Activated CD4-positive, alpha-beta T cell treated with anti-CD3 and anti-CD28 coated beads for 24 hours (primary cell): ENCODE data around the gene SASH3.
A peak's percentile ranks its signal among the peaks of the same experiment; 100 is the strongest.

Source experiments
- DNase-seq, 2 donors: peaks; one replicate each; pipeline ENCODE4 v3.0.0-alpha.2; 2020; ENCODE audit warnings: low read depth in 2 of 2

SASH3 gene

DNA sequence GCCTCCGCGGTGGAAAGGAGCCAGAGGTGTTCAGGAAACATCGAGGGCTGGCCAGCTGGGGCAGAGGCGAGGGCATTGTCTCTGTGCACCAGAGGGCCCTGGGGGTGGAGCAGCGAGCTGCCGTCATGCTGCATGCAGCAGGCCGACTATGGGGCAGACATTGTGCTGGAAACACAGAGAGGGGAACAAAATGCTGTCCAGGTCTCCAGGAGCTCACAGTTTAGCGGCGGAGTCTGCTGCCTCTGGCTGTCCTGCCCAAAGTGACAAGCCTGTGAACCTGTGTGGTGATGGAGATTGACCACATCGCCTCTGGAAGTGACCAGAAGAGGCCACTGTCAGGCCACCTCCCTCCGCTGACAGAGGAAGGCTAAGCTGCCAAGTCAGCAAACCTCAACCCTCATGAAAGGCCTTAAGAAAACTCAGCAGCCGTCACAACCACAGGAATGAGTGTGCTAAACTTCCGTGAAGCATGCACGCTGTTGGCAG lies 20.1 kb upstream of the SASH3 start:
- no peak for DNase-seq

DNA sequence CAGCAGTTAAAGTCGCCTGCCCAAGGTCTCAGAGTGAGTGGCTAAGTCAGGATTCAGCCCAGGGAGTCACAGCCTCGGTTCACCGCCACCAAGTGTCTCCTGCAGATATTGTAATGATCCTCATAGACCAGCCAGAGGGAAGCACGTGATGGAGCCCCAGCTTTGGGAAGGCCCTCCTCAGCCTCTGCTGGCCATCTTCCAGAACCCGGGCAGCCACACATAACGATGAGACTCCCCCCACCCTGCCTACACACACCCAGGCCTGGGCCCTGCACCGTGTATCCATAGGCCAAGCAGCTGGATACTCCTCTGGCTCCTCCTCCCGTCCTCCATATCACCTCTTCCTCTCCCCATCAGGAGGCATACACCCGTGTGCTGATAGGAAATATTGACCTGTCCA lies 19.6 kb upstream of the SASH3 start:
- DNase-seq, result no peak

DNA sequence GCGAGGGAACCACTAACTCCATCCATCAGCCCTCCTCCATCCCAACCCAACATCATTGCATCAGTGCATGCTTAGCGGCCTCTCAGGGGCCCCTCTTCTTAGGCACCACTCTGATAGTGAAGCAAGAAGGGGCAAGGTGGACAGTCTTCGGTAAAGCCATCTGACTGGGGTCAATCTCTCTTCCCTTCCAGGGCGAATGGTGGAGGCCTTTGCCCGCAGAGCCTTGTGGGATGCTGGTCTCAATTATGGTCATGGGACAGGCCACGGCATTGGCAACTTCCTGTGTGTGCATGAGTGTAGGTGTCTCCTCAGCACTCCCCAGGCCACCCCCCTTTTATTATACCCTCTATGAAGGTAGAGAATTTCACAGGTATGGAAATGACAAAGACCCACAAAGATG lies 18.8 kb upstream of the SASH3 start:
- no peak for DNase-seq

DNA sequence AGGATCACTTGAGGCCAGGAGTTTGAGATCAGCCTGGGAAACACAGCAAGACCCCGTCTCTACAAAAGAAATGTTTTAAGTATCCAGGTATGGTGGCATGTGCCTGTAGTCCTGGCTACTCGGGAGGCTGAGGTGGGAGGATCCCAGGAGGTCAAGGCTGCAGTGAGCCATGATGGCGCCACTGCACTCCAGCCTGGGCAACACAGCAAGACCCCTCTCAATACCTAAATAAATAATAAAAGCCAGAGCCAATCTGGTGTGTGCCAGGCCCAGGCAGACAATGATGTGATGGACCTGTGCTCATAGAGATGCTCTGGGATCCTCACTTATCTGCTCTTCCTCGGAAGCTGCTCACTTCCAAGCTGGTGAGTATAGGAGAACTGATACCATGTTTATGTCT lies 18.2 kb upstream of the SASH3 start:
- DNase-seq, result no peak

DNA sequence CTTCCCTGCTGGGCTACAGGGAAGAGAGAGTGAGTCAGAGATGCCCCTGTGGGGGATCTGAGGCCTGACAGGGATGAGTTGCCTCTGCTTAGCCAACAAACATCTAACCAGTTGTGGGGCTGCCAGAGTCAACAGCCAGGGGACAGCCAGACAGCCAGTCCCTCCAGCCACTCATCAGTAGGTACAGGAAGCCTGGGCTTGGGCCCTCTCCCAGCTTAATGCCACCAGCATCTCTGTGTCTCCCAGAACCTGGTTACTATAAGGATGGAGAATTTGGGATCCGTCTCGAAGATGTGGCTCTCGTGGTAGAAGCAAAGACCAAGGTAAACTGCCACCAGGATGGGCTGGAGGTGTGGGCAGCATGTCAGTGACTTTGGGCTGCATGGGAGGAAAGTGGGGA lies 17.3 kb upstream of the SASH3 start:
- no peak for DNase-seq

DNA sequence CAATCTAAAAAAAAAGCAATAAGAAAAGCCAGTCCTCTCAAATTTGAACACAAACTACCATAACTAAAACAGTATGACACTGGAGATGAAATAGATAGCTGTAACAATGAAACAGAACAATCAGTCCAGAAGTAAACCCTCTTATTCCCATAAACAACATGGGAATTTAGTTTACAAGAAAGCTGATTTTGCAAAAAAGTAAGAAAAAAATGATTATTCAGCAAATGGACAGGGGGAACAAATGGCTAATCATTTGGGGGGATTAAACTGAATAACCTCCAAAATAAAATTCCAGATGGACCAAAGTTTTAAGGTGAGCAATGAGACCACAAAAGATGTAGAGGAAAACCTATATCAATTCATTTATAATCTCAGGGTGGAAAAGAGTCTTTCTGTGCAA lies 16.1 kb upstream of the SASH3 start:
- no peak for DNase-seq

DNA sequence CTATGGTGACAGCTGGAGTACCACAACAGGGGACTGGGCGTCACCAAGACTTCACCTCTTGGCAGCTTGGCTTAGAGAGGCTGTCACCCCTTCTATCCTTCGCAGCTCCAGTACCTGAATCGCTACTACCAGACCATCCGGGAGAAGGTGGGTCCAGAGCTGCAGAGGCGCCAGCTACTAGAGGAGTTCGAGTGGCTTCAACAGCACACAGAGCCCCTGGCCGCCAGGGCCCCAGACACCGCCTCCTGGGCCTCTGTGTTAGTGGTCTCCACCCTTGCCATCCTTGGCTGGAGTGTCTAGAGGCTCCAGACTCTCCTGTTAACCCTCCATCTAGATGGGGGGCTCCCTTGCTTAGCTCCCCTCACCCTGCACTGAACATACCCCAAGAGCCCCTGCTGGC lies 11.6 kb upstream of the SASH3 start:
- no peak for DNase-seq

DNA sequence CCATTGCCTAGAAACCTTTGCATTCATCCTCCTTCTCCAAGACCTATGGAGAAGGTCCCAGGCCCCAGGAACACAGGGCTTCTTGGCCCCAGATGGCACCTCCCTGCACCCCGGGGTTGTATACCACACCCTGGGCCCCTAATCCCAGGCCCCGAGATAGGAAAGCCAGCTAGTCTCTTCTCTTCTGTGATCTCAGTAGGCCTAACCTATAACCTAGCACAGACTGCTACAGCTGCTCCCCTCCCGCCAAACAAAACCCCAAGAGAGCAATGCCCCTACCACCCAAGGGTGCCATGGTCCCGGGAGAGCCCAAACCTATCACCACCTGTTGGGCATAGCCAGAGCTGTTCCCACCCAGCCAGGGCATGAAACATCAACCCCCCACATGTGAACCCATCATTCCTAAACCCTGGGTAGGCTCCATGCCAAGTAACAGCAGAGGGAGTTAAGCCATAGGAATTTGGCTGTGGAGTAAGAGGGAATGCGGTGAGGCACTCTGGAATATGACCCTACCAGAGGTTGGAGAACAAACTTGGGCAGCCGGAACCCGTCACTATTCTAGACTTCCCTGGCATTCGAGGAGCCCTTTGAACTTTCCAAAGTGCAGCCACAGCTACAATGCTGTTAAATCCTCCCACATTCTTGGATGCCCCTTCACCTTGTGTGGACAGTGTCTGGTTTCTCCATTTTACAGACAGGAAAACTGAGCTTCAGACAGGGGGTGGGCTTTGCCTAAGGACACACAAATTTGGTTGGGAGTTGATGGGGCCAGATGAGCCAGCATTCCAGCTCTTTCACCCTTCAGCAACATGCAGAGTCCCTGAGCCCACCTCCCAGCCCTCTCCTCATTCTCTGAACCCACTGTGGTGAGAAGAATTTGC lies 10.9 kb upstream of the SASH3 start:
- DNase-seq, result no peak

DNA sequence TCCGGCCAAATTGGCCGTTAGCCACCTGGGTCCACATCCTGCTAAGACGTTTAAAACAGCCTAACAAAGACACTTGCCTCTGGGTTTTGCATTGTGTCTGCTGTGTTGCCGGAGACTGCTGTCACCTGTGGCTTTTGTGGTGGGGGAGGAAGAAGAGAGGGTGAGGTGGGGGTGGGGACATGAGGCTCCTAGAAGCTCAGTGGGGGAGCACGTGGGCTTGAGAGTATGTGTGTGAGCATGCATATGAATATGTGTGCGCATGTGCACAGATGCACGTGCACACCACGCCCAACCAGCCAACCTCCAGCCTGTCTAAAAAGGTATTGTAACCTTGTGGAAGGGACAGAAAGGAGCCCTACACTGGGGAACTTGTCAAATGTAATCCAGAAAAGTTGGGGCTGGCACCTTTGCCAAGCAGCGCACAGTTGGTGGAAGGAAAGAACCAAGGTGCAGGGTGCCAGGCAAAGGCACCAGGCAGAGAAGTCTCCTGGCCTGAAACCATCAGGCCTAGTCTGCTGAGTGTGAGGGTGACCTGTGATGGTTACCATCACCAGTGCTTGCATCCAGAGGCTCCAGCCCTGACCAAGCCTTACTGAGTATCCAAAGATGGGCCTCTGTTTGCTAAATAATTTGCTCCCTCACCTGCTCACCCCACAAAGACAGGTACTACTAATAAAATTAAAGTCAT lies 10.1 kb upstream of the SASH3 start:
- peak in 1 of 2 donors; percentile 38 for DNase-seq

DNA sequence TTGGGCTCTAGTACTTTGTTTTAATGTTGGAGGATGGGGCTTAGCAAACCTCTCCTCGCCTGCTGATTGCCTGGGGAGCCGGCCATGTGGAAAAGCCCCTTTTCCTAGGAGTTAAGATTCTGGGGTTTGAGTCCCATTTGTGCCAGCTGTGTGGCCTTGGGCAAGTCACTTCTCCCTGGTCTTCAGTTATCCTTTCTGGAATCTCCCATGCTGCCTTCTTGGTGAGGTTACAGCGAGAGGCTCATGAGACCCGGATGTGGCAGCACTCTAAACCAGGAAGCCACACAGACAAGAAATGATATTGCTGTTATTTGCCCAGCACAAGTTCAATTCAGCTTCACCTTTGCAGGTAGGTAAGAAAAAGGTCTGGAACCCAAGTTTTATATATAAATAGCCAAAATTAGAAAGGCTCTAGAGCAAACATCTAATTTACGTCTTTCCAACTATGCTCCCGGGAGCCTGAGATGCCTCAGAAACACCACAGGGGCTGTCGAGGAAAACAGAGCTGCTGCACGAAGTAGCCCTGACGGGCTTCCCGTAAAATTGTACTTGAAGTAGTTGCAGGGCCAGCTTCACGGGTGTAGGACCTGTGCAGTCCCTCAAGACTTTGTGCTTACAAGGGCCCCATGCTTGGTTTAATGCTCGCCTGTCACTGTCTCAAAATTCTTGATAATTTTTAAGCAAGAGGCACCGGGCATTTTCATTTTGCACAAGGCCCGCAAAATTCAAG lies 8.3 kb upstream of the SASH3 start:
- DNase-seq, result no peak

DNA sequence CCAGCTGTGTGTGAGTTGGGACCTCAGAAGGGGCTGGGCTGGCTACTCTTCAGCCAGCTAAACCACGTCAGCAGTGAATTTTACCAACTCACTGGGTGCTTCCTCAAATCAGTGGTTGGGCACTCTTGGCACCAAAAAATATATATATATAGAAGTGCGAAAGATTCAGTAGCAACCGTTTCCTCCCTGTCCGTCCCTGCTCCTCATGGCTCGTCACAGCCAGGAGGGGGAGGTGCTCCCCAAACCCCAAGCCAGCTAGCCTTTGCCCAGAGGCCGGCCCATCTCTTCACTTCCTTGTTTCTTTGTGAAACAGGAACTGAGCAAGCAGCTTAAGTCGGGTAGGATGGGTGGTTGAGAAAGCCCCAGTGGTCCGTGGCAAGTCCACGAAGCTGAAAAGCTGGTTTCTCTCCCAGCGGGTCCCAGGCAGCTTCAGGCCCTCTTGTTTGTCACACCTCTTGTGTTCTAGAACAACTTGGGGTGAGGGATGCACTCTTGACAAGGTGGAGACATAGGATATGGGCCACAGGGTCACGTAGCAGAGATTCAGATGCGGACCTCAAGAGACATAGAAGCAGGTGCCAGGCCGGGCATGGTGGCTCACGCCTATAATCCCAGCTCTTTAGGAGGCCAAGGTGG lies 6.8 kb upstream of the SASH3 start:
- DNase-seq, result no peak

DNA sequence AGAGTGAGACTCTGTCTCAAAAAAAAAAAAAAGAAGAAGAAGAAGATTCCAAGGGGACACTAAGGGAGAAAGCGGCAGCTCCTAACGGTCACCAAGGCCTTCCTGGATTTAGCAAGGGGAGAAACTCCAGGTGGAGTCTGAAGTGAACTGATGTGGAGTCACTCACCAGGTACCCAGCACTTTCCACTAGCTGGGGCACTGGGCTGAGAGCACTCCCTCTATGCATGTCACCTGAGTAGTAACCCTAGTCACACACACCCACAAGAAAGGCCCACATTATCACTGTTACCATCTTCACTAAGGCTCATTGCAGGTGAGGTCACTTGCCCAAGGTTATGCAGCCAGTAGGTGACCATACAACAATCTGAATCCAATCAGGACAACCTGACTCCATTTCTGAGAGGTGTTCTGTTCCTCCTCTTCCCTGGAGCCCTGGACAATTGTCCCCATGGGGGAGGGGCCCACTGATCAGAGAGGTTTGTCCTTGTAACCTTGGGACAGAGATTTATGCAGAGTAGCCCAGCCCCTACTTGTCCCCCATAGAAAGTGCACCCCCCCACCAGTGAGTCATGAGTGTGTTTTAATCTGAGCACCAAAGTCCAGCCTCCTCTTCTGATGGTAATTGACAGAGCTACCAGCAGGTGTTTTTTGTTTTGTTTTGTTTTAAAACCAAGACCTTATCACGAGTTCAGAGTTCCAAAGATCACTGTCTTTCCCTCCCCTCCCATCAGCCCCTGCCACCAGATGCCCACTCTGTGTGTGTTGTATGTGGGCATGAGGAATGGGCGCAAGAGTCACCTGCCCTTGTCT lies 5.9 kb upstream of the SASH3 start:
- no peak for DNase-seq

DNA sequence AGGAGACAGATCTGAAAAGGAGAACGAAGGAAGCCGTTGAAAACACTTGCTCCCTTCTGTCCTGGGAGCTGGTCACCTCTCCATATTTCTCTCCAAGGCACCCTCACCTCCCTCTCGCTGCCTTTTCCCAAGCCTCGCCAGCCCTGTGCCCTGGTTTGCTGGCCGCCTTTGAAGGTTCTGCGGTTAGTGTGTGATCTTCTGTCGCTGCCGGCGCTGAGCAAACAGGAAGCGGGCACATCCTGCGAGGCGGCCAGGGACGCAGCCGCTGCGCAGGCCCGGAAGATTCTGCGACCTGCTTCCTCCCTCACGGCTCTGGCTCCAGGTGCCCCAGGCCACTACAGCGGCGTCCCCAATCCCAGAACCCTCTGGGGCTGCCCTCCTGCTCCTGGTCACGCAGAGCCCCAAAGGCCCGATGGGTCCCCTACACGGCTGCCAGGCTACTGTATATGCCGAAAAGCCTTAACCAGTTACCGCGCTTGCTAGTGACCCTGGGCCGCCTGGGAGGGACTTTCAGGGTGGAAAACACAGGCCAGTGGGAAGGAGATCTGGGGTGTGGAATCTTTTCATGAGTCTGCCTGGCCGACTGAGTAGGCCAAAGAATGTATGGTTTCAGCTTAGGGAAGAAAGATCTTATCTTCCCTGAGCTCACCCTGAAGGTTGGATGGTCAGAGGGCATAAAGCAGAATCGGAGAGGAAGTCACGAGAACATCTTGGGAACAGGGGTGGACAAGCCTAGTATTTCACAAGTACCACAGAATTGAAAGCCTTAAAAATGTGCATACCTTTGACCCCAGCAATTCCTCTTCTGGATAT lies 2.3 kb upstream of the SASH3 start:
- DNase-seq, result peak in 1 of 2 donors; percentile 52

DNA sequence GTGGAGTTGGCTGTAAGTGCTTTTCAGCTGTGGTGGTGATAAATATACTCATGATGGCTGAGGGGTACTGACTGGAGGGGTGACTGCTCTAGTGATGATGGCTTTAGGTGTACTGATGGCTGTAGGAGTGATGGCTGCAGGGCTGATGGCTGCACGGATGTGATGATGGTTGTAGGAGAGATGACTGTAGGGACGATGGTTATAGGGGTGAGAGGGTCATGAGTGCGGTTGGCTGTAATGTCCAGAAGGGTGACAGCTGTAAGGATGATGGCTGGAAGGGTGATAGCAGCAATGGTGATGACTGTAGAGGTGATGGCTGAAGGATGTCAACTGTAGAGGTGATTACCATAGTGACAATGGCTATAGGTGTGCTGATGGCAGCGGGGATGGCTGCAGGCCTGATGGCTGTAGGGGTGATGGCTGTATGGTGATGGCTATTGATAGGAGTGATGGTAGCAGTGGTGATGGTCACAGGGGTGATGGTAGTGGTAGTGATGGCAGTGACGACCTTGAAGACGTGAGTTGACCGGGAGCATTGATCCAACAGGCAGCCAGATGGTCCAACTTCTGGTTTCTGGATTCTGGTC lies 570 bp upstream of the SASH3 start:
- DNase-seq, result no peak

DNA sequence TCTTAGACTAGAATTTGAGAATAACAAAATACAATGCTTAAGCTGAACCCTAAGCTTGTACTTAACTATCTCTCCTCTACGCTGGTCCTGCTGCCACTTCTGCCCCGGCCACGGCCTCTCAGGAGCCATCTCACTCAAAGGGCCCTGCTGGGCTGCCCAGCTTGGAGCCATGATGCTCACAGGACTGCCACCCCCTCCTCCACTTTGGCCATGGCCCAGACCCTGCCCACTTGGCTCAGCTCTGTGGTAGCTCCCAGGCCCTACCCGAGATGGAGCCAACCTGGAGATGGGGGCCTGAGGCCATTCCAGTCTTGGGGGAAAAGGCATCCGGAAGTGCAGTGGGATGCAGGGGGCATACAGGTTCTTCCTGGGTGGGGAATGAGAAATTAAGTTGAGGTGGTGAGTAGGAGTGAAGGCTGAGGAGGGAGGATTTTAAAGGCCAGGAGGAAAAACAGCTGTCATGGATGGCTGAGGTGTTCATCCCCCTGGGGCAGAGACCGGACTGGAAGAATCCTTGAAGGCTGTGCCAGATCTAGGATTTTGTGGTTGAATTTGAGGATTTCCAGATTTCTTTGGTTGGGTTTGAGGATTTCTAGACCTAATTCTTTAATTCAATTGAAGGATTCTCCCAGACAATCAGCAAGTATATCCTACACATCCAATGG lies 824 bp downstream of the SASH3 start:
- no peak for DNase-seq

DNA sequence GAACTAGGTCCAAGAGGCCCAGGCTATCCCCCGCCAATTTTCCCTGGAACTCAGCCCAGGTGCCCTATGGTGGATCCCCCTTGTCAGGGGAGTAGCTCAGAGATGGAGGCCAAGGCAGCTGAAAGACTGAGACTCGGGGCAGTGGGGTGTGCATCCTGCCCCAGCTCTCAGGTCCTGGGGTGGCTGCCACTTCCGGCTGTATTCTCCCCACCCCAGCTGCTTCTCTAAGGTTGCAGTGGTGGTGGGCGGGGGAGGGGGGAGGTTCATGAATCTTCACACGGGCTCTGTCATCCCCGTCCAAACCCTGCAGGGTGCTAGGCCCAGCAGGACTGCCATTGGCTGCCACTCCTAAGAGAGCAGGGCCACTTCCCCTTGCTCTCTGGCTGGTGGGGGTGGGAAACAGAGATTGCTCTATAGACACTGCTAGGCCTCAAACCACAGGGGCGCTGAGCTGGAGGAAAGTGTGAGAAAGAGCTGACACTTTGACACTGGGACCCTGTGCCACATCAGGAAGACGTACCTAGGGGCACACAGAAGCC lies 1.5 kb downstream of the SASH3 start:
- DNase-seq, result peak; percentile 57 to 61

DNA sequence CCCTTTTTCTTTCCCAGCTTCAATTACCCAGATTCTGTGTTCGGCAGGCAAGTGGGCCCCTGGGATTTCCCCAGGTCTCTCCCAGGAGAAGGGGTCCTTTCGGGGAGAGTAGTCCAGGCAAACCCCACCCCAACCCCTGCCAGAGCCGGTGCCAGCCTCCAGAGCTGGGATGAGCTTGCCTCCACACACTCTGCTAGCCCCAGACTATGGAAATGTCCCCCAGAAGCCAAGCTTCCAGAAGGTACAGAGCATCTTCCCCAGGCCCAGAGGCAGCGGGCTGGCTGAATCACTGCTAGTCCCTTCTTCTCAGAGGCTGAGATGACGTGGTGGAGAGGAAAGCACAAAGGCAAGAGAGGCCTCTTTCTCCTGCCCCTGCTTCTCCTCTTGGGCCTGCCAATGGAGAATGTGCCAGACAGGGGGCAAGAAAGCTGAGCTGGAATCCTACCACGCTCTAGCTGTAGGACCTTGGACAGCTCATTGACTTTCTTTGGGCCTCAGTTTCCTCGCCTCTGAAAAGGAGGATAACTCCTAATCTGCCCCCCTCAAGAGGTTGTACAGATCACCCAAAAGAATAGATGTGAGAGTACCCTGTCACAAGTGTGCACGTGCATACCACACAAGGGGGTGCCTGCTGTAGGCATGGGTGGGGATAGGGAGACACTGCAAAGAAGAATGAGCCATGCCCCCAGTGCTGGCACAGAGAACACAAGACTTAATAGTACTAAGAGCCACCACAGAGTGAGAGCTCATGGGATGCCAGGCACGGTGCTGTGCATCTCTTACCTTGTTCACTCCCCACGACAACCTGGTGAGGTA lies 2.1 kb downstream of the SASH3 start:
- no peak for DNase-seq

DNA sequence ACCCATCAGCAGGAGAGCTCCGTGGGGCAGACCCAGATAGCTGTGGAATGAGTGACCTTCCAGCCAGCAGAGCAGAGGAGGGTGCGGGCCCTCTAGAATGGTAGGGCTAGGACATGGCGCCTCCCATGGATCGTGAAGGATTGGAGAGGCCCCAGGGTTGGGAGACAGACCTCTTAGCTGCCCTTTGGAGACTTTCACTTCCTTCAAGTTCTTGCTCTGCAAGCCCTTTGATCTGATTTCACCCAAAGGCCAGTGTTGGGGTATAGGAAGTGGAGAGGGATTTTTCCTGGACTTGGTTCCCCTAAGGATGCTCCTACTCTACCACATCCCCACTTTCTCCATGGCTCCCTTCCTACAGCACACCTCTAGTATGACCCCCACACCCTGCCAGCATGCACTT lies 3.0 kb downstream of the SASH3 start:
- no peak for DNase-seq
